K562 (cell line): ENCODE results near the gene BZW2. TPM values are rescaled to one million over a fixed set of nuclear protein-coding genes. Genes with fewer than 3 reads are reported as not detected.

Experiments
- ATAC-seq: fragments of 200-7000 bp; cut with Tn5 transposase; 3 replicates; pipeline ENCODE4 v1.9.1; 2020; ENCODE audit warnings: moderate library complexity
- BruUV-seq: library from RNA; stranded (reverse); fragments of 400-500 nt; replicated peaks from 2 replicates; lab custom pipeline; 2021; lab: Mats Ljungman, UMichigan
- CTCF ChIA-PET: fragments of 300-600 bp; formaldehyde crosslinking; extraction: SDS; loops from one replicate; lab custom pipeline; 2021; ENCODE audit warnings: low intra/inter-chr PET ratio; lab: Yijun Ruan, JAX
- POLR2A ChIA-PET: fragments of 300-600, 350-650 bp; sonication (Branson Sonifier 250); formaldehyde crosslinking; extraction: SDS; loops from one replicate; lab custom pipeline; 2021; ENCODE audit warnings: antibody characterized with exemption, inconsistent platforms; lab: Yijun Ruan, JAX
- DNase-seq, 4 experiments: peaks; one replicate each; pipeline versions ENCODE4 v3.0.0 to v3.0.0-alpha.2; 2011 to 2018; ENCODE audit warnings: low spot score in 3 of 4, mixed read lengths in 3 of 4; ENCODE audit errors: extremely low read depth in 1 of 4
- FAIRE-seq: peaks from 2 replicates; lab custom pipeline; 2011; peaks lifted over from hg19 to GRCh38; lab: Jason Lieb, UNC
- H2AFZ ChIP-seq: 2 replicates; pipeline ENCODE4 v1.6.0; 2011; ENCODE audit warnings: low read depth, low read length, control low read depth, inconsistent platforms
- H3K27ac ChIP-seq: fragments of 200-600 bp; 3 replicates; pipeline ENCODE4 v1.8.0; 2011; ENCODE audit warnings: low read depth, mild to moderate bottlenecking, control low read depth, inconsistent platforms, low read length, moderate library complexity, mixed read lengths; ENCODE audit errors: extremely low read depth
- H3K27me3 ChIP-seq, 2 experiments: fragments of 300-600 bp in 1 of 2; 2 replicates in 1 of 2; 3 replicates in 1 of 2; pipeline versions ENCODE4 v1.6.0 to v1.8.0; 2011; ENCODE audit warnings: inconsistent platforms in 2 of 2, low read length in 2 of 2, mild to moderate bottlenecking in 1 of 2, mixed read lengths in 1 of 2, moderate library complexity in 1 of 2; ENCODE audit not compliant: control insufficient read depth in 2 of 2, insufficient read depth in 2 of 2
- H3K36me3 ChIP-seq: fragments of 300-600 bp; 3 replicates; pipeline ENCODE4 v1.8.0; 2011; ENCODE audit warnings: mild to moderate bottlenecking, low read length, inconsistent platforms; ENCODE audit not compliant: control insufficient read depth, insufficient read depth
- H3K4me1 ChIP-seq, 2 experiments: fragments of 200-600 bp in 1 of 2; replicated peaks in 1 of 2; 2 replicates in 1 of 2; 3 replicates in 1 of 2; pipeline versions ENCODE4 v1.5.1 to v1.8.0; 2011; ENCODE audit warnings: inconsistent platforms in 2 of 2, low read length in 2 of 2, mild to moderate bottlenecking in 1 of 2, mixed read lengths in 1 of 2, moderate library complexity in 1 of 2; ENCODE audit not compliant: control insufficient read depth in 2 of 2, insufficient read depth in 2 of 2
- H3K4me2 ChIP-seq: 2 replicates; pipeline ENCODE4 v1.6.1; 2011; ENCODE audit warnings: low read length, control low read depth, inconsistent platforms, mixed read lengths; ENCODE audit not compliant: insufficient read depth
- H3K4me3 ChIP-seq: fragments of 200-600 bp; sonication (generic), shearing (Covaris generic); 2 replicates; pipeline ENCODE4 v1.5.1; 2016; ENCODE audit warnings: control low read depth, inconsistent platforms
- H3K79me2 ChIP-seq: fragments of 200-600 bp; 3 replicates; pipeline ENCODE4 v1.8.0; 2011; ENCODE audit warnings: low read length, inconsistent platforms; ENCODE audit not compliant: control insufficient read depth, insufficient read depth
- H3K9ac ChIP-seq, 2 experiments: 2 replicates each; pipeline versions ENCODE4 v1.6.0 to v1.6.1; 2011; ENCODE audit warnings: low read depth in 2 of 2, low read length in 2 of 2, control low read depth in 1 of 2, inconsistent platforms in 1 of 2, mild to moderate bottlenecking in 1 of 2, mixed read lengths in 1 of 2; ENCODE audit not compliant: insufficient read depth in 1 of 2
- H3K9me1 ChIP-seq: one replicate; pipeline ENCODE4 v1.6.0; 2011; ENCODE audit warnings: inconsistent platforms, mild to moderate bottlenecking, low read length, moderate library complexity; ENCODE audit not compliant: control insufficient read depth, insufficient read depth
- H3K9me3 ChIP-seq: replicated peaks from 2 replicates; pipeline ENCODE4 v1.5.1; 2011; ENCODE audit warnings: low read depth, low read length, inconsistent platforms; ENCODE audit not compliant: control insufficient read depth, insufficient read depth
- H4K20me1 ChIP-seq: replicated peaks from 2 replicates; pipeline ENCODE4 v1.6.1; 2011; ENCODE audit warnings: low read length, inconsistent platforms, mixed read lengths; ENCODE audit not compliant: control insufficient read depth, insufficient read depth
- ARHGAP35 ChIP-seq: fragments of 450-650 bp; IDR thresholded peaks from 2 replicates; pipeline ENCODE4 v1.6.1; 2018; ENCODE audit not compliant: partially characterized antibody
- HOMEZ ChIP-seq: fragments of 250-450 bp; sonication (Bioruptor Pico); IDR thresholded peaks from 2 replicates; pipeline ENCODE4 v1.4.0; 2020; ENCODE audit warnings: mild to moderate bottlenecking, moderate library complexity
- OTX1 ChIP-seq: fragments of 450-650 bp; formaldehyde crosslinking; IDR thresholded peaks from 2 replicates; pipeline ENCODE4 v1.4.0; 2022; ENCODE audit warnings: mild to moderate bottlenecking
- RERE ChIP-seq: sonication (generic); formaldehyde crosslinking; IDR thresholded peaks from 2 replicates; pipeline ENCODE4 v1.8.0; 2023; ENCODE audit warnings: missing genetic modification reagents, mild to moderate bottlenecking, borderline replicate concordance
- TFAP4 ChIP-seq: sonication (generic); formaldehyde crosslinking; IDR thresholded peaks from 2 replicates; pipeline ENCODE4 v1.8.0; 2022; ENCODE audit warnings: missing genetic modification reagents, mild to moderate bottlenecking, moderate library complexity, borderline replicate concordance
- TFE3 ChIP-seq: fragments of 450-650 bp; formaldehyde crosslinking; IDR thresholded peaks from 2 replicates; pipeline ENCODE4 v1.4.0; 2020; ENCODE audit warnings: mild to moderate bottlenecking, mixed read lengths
- UBTF ChIP-seq, 2 experiments: IDR thresholded peaks; 2 replicates each; pipeline ENCODE4 v1.6.1; 2012; ENCODE audit warnings: improper control_type of control experiment in 2 of 2, low read depth in 2 of 2, low read length in 2 of 2, borderline replicate concordance in 1 of 2
- ZNF12 ChIP-seq: sonication (generic); formaldehyde crosslinking; IDR thresholded peaks from 2 replicates; pipeline ENCODE4 v1.4.0; 2020; ENCODE audit warnings: mild to moderate bottlenecking, missing genetic modification reagents
- ZNF551 ChIP-seq: fragments of 250-450 bp; sonication (Bioruptor Pico); IDR thresholded peaks from 2 replicates; pipeline ENCODE4 v1.5.0; 2021; ENCODE audit warnings: mild to moderate bottlenecking, moderate library complexity
- WGBS: fragments of 100-300 bp; shearing (Covaris generic); methylation state at CpG from one replicate; pipeline ENCODE4 v1.1.6; 2016; ENCODE audit warnings: low coverage, mixed read lengths; ENCODE audit not compliant: insufficient coverage; ENCODE audit errors: missing lambda C conversion rate; 5-methylcytosine and 5-hydroxymethylcytosine counted together
- in situ Hi-C: fragments of 300-500 bp; cut with MboI; formaldehyde crosslinking; loops from 4 replicates; pipeline ENCODE4 v1.15.0; 2018; ENCODE audit warnings: inconsistent platforms, mixed read lengths
- intact Hi-C: fragments of 100-400 bp; cut with micrococcal nuclease; formaldehyde crosslinking; loops from 2 replicates; pipeline ENCODE4 v1.14.2; 2022
- polyA plus RNA-seq, 8 experiments: library from polyadenylated mRNA; depleted of rRNA in 4 of 8; stranded (reverse) in 5 of 8; unstranded in 3 of 8; fragments of >200 nt; fragmentation: Nextera tagmentation in 2 of 8; fragmentation: Illumina TruSeq in 1 of 8; extraction: Ambion mirVana in 2 of 8; extraction: Trizol in 1 of 8; gene quantifications; 2 replicates each; pipeline versions ENCODE4 v1.2.1 to v1.2.3, GENCODE V29; 2011 to 2014; ENCODE audit warnings: inconsistent platforms in 1 of 8, missing spikeins in 1 of 8
- total RNA-seq, 7 experiments: library from RNA; depleted of rRNA in 6 of 7; stranded (reverse); fragments of >200 nt in 6 of 7; fragmentation: Illumina TruSeq in 2 of 7; extraction: Trizol in 2 of 7; gene quantifications; 2 replicates each; pipeline versions ENCODE4 v1.2.1 to v1.2.3, GENCODE V29; 2011 to 2021; ENCODE audit warnings: low replicate concordance in 1 of 7

BZW2 gene
- total and polyA plus RNA-seq, 9 of the 15 experiments (the other 6 are each of a cell fraction or from before 2014, with no cell fraction given): 140 to 316 (median 173) TPM

GRCh38 chr7:16627236-16627635, 18.7 kb upstream of the BZW2 start:
- Histone ChIP-seq H3K4me3 (no peak overlapping the region), H3K9me3 (no peaks in the 10 kb centered on the region), H3K4me2 (no peak overlapping the region), H3K27me3 (no peaks in the 10 kb centered on the region), H3K9me1 (no peaks in the 10 kb centered on the region), H2AFZ (no peak overlapping the region), H3K9ac (no peak overlapping the region), H3K79me2 (peaks cover 4% of the 10 kb centered on the region; the same call in 2 of the 3 replicates), H3K4me1 (no peaks in the 10 kb centered on the region), H3K36me3 (peaks cover 51% of the 10 kb centered on the region), H4K20me1 (no peaks in the 10 kb centered on the region), H3K27ac (no peak overlapping the region)
- DNase-seq (no peak), FAIRE-seq (no peak), ATAC-seq (no peak)
- in situ Hi-C loops: no loop called here
- 95% methylated on average over 2 of the region's 2 CpGs for WGBS
- intact Hi-C loops: no loop called here
- POLR2A ChIA-PET: no interaction called here
- BruUV-seq: no TSS peak
- CTCF ChIA-PET: no interaction called here
- TF ChIP-seq OTX1 (CRISPR knock-in tag): no peak
- no peak for TF ChIP-seq ARHGAP35
- TF ChIP-seq HOMEZ (CRISPR knock-in tag): no peak
- no peak for TF ChIP-seq RERE (CRISPR knock-in tag)
- TF ChIP-seq TFAP4 (CRISPR knock-in tag): no peak
- no peak for TF ChIP-seq ZNF12
- TF ChIP-seq TFE3: no peak
- TF ChIP-seq UBTF (IDR thresholded peaks at IDR 0.05; ENCODE audit: borderline replicate concordance in 1 of 2, low read depth in 2 of 2, low read length in 2 of 2): no peak
- TF ChIP-seq ZNF551 (CRISPR knock-in tag): no peak
